GM12878 (cell line): ENCODE measurements around the gene SYNJ2. TPM values are rescaled to one million over a fixed set of nuclear protein-coding genes. Genes with fewer than 3 reads are reported as not detected.

Source experiments
- ATAC-seq: fragments of 200-7000 bp; cut with Tn5 transposase; 3 replicates; pipeline ENCODE4 v1.9.1; 2020; ENCODE audit warnings: mild to moderate bottlenecking, moderate library complexity
- BruUV-seq: library from RNA; stranded (reverse); fragments of 400-500 nt; replicated peaks from 2 replicates; lab custom pipeline; 2021; lab: Mats Ljungman, UMichigan
- CTCF ChIA-PET: fragments of 300-600 bp; sonication (Branson Sonifier 250); formaldehyde crosslinking; extraction: SDS; loops from one replicate; lab custom pipeline; 2021; ENCODE audit warnings: inconsistent platforms; lab: Yijun Ruan, JAX
- POLR2A ChIA-PET: fragments of 350-600 bp; formaldehyde crosslinking; extraction: SDS; loops from one replicate; lab custom pipeline; 2021; ENCODE audit warnings: inconsistent platforms; lab: Charles Lee
- RAD21 ChIA-PET: fragments of 300-600 bp; sonication (Branson Sonifier 250); formaldehyde crosslinking; loops from one replicate; lab custom pipeline; 2023; ENCODE audit warnings: antibody characterized with exemption; ENCODE audit not compliant: unreplicated experiment; lab: Charles Lee
- SMC1A ChIA-PET: fragments of 300-600 bp; sonication (Branson Sonifier 250); formaldehyde crosslinking; loops from one replicate; lab custom pipeline; 2023; ENCODE audit not compliant: unreplicated experiment, uncharacterized antibody; lab: Charles Lee
- DNase-seq: peaks from one replicate; pipeline ENCODE4 v3.0.0-alpha.2; 2011; ENCODE audit warnings: low read depth, low spot score
- FAIRE-seq: peaks from 3 replicates; lab custom pipeline; 2011; peaks lifted over from hg19 to GRCh38; lab: Jason Lieb, UNC
- H2AFZ ChIP-seq: 2 replicates; pipeline ENCODE4 v1.6.0; 2011; ENCODE audit warnings: low read depth, low read length, control low read depth; ENCODE audit not compliant: control insufficient read depth
- H3K27ac ChIP-seq: 2 replicates; pipeline ENCODE4 v1.5.1; 2011; ENCODE audit warnings: control low read depth; ENCODE audit not compliant: control insufficient read depth, insufficient read depth
- H3K27me3 ChIP-seq, 2 experiments: replicated peaks in 1 of 2; 2 replicates each; pipeline versions ENCODE4 v1.6.0 to v1.6.1; 2011; ENCODE audit warnings: low read length in 1 of 2; ENCODE audit not compliant: control insufficient read depth in 2 of 2, insufficient read depth in 2 of 2
- H3K36me3 ChIP-seq, 2 experiments: 2 replicates each; pipeline ENCODE4 v1.5.1; 2011; ENCODE audit warnings: low read length in 1 of 2; ENCODE audit not compliant: control insufficient read depth in 2 of 2, insufficient read depth in 2 of 2
- H3K4me1 ChIP-seq: 2 replicates; pipeline ENCODE4 v1.6.1; 2011; ENCODE audit warnings: mild to moderate bottlenecking, low read length, moderate library complexity, mixed read lengths; ENCODE audit not compliant: control insufficient read depth, insufficient read depth
- H3K4me2 ChIP-seq: 2 replicates; pipeline ENCODE4 v1.6.0; 2011; ENCODE audit warnings: control low read depth; ENCODE audit not compliant: control insufficient read depth, insufficient read depth
- H3K4me3 ChIP-seq: fragments of 200-600 bp; sonication (generic); 2 replicates; pipeline ENCODE4 v1.5.1; 2016
- H3K79me2 ChIP-seq: 2 replicates; pipeline ENCODE4 v1.6.0; 2011; ENCODE audit warnings: low read length; ENCODE audit not compliant: control insufficient read depth, insufficient read depth
- H3K9ac ChIP-seq: 2 replicates; pipeline ENCODE4 v1.8.0; 2011; ENCODE audit warnings: low read length, control low read depth, mixed read lengths; ENCODE audit not compliant: control insufficient read depth, insufficient read depth
- H3K9me3 ChIP-seq: replicated peaks from 3 replicates; pipeline ENCODE4 v1.5.1; 2011; ENCODE audit warnings: mild to moderate bottlenecking, low read length; ENCODE audit not compliant: control insufficient read depth, insufficient read depth
- H4K20me1 ChIP-seq: 2 replicates; pipeline ENCODE4 v1.6.0; 2011; ENCODE audit not compliant: control insufficient read depth, insufficient read depth
- BMI1 ChIP-seq: fragments of 450-650 bp; IDR thresholded peaks from 2 replicates; pipeline ENCODE4 v1.6.1; 2016; ENCODE audit warnings: mild to moderate bottlenecking, moderate library complexity, borderline replicate concordance
- EP300 ChIP-seq, 2 experiments: fragments of 150-350 bp in 1 of 2; IDR thresholded peaks; 2 replicates each; pipeline ENCODE4 v1.6.1; 2011 to 2012; ENCODE audit warnings: low read depth in 2 of 2, low read length in 2 of 2, borderline replicate concordance in 1 of 2, improper control_type of control experiment in 1 of 2, inconsistent platforms in 1 of 2; ENCODE audit not compliant: control insufficient read depth in 1 of 2
- EZH2 ChIP-seq: IDR thresholded peaks from 2 replicates; pipeline ENCODE4 v1.6.1; 2012; ENCODE audit warnings: low read depth, mild to moderate bottlenecking, control low read depth, inconsistent platforms, low read length, borderline replicate concordance; ENCODE audit not compliant: control insufficient read depth
- GATAD2B ChIP-seq: fragments of 450-650 bp; conservative IDR thresholded peaks from 2 replicates; pipeline ENCODE4 v1.6.1; 2017; ENCODE audit warnings: low read depth, mild to moderate bottlenecking, moderate library complexity
- IRF4 ChIP-seq: IDR thresholded peaks from 2 replicates; pipeline ENCODE4 v1.6.1; 2011; ENCODE audit warnings: low read depth, low read length
- KLF5 ChIP-seq: fragments of 450-650 bp; IDR thresholded peaks from 2 replicates; pipeline ENCODE4 v1.6.1; 2014; ENCODE audit warnings: mild to moderate bottlenecking; ENCODE audit not compliant: partially characterized antibody
- NFYB ChIP-seq: IDR thresholded peaks from 2 replicates; pipeline ENCODE4 v1.6.1; 2011; ENCODE audit warnings: low read depth, mild to moderate bottlenecking, low read length, improper control_type of control experiment, moderate library complexity; ENCODE audit not compliant: insufficient read depth
- NRF1 ChIP-seq: conservative IDR thresholded peaks from 2 replicates; pipeline ENCODE4 v1.6.1; 2011; ENCODE audit warnings: mild to moderate bottlenecking, low read depth, low read length, improper control_type of control experiment
- PAX5 ChIP-seq: IDR thresholded peaks from 2 replicates; pipeline ENCODE4 v1.6.1; 2011; ENCODE audit warnings: low read depth, low read length, borderline replicate concordance
- PKNOX1 ChIP-seq: fragments of 450-650 bp; IDR thresholded peaks from 2 replicates; pipeline ENCODE4 v1.6.1; 2016; ENCODE audit warnings: mild to moderate bottlenecking
- POLR2AphosphoS2 ChIP-seq: IDR thresholded peaks from 2 replicates; pipeline ENCODE4 v1.6.1; 2011; ENCODE audit warnings: low read depth, mild to moderate bottlenecking, low read length, improper control_type of control experiment, moderate library complexity
- RCOR1 ChIP-seq: conservative IDR thresholded peaks from 2 replicates; pipeline ENCODE4 v1.6.1; 2012; ENCODE audit warnings: low read depth, low read length, improper control_type of control experiment
- SMAD1 ChIP-seq: fragments of 450-650 bp; IDR thresholded peaks from 2 replicates; pipeline ENCODE4 v1.6.1; 2018; ENCODE audit warnings: mild to moderate bottlenecking, low read depth; ENCODE audit not compliant: partially characterized antibody
- SMC3 ChIP-seq: IDR thresholded peaks from 2 replicates; pipeline ENCODE4 v1.6.1; 2011; ENCODE audit warnings: low read length, improper control_type of control experiment, borderline replicate concordance
- WGBS: methylation state at CpG from one replicate; pipeline ENCODE4 v1.1.6; 2016; ENCODE audit warnings: low lambda C conversion rate; ENCODE audit not compliant: insufficient replicate concordance, insufficient coverage; ENCODE audit errors: missing lambda C conversion rate; 5-methylcytosine and 5-hydroxymethylcytosine counted together
- in situ Hi-C: fragments of 300-500 bp; cut with MboI; formaldehyde crosslinking; loops from 9 replicates; pipeline ENCODE4 v1.14.3; 2018; ENCODE audit warnings: mixed read lengths
- intact Hi-C: fragments of 100-400 bp; cut with micrococcal nuclease; formaldehyde crosslinking; loops from one replicate; pipeline ENCODE4 v1.14.2; 2022; ENCODE audit not compliant: unreplicated experiment
- polyA plus RNA-seq, 11 experiments: library from polyadenylated mRNA; depleted of rRNA in 4 of 11; unstranded in 6 of 11; stranded (reverse) in 5 of 11; fragments of >200 nt; fragmentation: Nextera tagmentation in 4 of 11; fragmentation: Illumina TruSeq in 1 of 11; extraction: Ambion mirVana in 4 of 11; extraction: Trizol in 1 of 11; gene quantifications; 1 replicate in 1 of 11; 2 replicates in 10 of 11; pipeline versions ENCODE4 v1.2.1 to v1.2.3, GENCODE V29; 2011 to 2016; ENCODE audit warnings: inconsistent platforms in 2 of 11, missing spikeins in 2 of 11, low read depth in 1 of 11
- total RNA-seq, 4 experiments: library from RNA; depleted of rRNA in 3 of 4; stranded (reverse); fragments of >200 nt in 3 of 4; fragmentation: Illumina TruSeq in 1 of 4; extraction: Trizol in 1 of 4; gene quantifications; 2 replicates each; pipeline versions ENCODE4 v1.2.1 to v1.2.3, GENCODE V29; 2013 to 2021
- TF ChIP-seq, protein P1 (sequence below): fragments of 450-650 bp; IDR thresholded peaks from 2 replicates; pipeline ENCODE4 v1.6.1; 2017; ENCODE audit warnings: low read depth, mild to moderate bottlenecking, moderate library complexity
- TF ChIP-seq, protein P2 (sequence below): fragments of 150-350 bp; IDR thresholded peaks from 2 replicates; pipeline ENCODE4 v1.6.1; 2016; ENCODE audit warnings: low read depth, low read length
- TF ChIP-seq, protein P3 (sequence below): fragments of 450-650 bp; IDR thresholded peaks from 2 replicates; pipeline ENCODE4 v1.6.1; 2014; ENCODE audit warnings: mild to moderate bottlenecking

SYNJ2 gene
- total and polyA plus RNA-seq, 10 of the 15 experiments (the other 5 are each of a cell fraction or from before 2014, with no cell fraction given), result 0.11 to 1.8 (median 0.57) TPM

- RAD21 ChIA-PET, result no interaction called here
- SMC1A ChIA-PET, result no interaction called here
- no peak for TF ChIP-seq RCOR1
- TF ChIP-seq SMC3, result no peak
- TF ChIP-seq EZH2, result no peak
- TF ChIP-seq GATAD2B, result no peak
- no peak for TF ChIP-seq KLF5
- no peak for TF ChIP-seq EP300 (IDR thresholded peaks at IDR 0.05; ENCODE audit: borderline replicate concordance in 1 of 2, control insufficient read depth in 1 of 2, low read depth in 2 of 2, low read length in 2 of 2)
- TF ChIP-seq, protein P1, sequence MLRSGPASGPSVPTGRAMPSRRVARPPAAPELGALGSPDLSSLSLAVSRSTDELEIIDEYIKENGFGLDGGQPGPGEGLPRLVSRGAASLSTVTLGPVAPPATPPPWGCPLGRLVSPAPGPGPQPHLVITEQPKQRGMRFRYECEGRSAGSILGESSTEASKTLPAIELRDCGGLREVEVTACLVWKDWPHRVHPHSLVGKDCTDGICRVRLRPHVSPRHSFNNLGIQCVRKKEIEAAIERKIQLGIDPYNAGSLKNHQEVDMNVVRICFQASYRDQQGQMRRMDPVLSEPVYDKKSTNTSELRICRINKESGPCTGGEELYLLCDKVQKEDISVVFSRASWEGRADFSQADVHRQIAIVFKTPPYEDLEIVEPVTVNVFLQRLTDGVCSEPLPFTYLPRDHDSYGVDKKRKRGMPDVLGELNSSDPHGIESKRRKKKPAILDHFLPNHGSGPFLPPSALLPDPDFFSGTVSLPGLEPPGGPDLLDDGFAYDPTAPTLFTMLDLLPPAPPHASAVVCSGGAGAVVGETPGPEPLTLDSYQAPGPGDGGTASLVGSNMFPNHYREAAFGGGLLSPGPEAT, result no peak
- TF ChIP-seq POLR2AphosphoS2, result no peak
- no peak for TF ChIP-seq BMI1
- TF ChIP-seq, protein P2, sequence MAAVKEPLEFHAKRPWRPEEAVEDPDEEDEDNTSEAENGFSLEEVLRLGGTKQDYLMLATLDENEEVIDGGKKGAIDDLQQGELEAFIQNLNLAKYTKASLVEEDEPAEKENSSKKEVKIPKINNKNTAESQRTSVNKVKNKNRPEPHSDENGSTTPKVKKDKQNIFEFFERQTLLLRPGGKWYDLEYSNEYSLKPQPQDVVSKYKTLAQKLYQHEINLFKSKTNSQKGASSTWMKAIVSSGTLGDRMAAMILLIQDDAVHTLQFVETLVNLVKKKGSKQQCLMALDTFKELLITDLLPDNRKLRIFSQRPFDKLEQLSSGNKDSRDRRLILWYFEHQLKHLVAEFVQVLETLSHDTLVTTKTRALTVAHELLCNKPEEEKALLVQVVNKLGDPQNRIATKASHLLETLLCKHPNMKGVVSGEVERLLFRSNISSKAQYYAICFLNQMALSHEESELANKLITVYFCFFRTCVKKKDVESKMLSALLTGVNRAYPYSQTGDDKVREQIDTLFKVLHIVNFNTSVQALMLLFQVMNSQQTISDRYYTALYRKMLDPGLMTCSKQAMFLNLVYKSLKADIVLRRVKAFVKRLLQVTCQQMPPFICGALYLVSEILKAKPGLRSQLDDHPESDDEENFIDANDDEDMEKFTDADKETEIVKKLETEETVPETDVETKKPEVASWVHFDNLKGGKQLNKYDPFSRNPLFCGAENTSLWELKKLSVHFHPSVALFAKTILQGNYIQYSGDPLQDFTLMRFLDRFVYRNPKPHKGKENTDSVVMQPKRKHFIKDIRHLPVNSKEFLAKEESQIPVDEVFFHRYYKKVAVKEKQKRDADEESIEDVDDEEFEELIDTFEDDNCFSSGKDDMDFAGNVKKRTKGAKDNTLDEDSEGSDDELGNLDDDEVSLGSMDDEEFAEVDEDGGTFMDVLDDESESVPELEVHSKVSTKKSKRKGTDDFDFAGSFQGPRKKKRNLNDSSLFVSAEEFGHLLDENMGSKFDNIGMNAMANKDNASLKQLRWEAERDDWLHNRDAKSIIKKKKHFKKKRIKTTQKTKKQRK, result no peak
- TF ChIP-seq PAX5, result no peak
- TF ChIP-seq SMAD1, result no peak
- no peak for TF ChIP-seq IRF4
- TF ChIP-seq NRF1, result no peak
- TF ChIP-seq PKNOX1, result no peak
- no peak for TF ChIP-seq NFYB
- TF ChIP-seq, protein P3, sequence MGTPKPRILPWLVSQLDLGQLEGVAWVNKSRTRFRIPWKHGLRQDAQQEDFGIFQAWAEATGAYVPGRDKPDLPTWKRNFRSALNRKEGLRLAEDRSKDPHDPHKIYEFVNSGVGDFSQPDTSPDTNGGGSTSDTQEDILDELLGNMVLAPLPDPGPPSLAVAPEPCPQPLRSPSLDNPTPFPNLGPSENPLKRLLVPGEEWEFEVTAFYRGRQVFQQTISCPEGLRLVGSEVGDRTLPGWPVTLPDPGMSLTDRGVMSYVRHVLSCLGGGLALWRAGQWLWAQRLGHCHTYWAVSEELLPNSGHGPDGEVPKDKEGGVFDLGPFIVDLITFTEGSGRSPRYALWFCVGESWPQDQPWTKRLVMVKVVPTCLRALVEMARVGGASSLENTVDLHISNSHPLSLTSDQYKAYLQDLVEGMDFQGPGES, result no peak
These were observed 6.7 kb upstream of the SYNJ2 start for GRCh38 chr6:157974967-157975366.

More at GRCh38 chr6:157974967-157975366, 6.7 kb upstream of the SYNJ2 start:
- intact Hi-C loops, result no loop called here
- Histone ChIP-seq H3K4me2 (no peak overlapping the region), H2AFZ (no peak overlapping the region), H3K4me1 (no peaks in the 10 kb centered on the region), H3K27ac (no peak overlapping the region), H3K36me3 (no peaks in the 10 kb centered on the region), H4K20me1 (no peaks in the 10 kb centered on the region), H3K79me2 (no peaks in the 10 kb centered on the region), H3K9me3 (no peaks in the 10 kb centered on the region), H3K27me3 (peaks cover 3 to 4% of the 10 kb centered on the region in 2 experiments; a peak in 3 of 4 replicates), H3K4me3 (no peak overlapping the region), H3K9ac (no peak overlapping the region)
- no peak for FAIRE-seq
- ChIA-PET CTCF (no interaction called here), POLR2A (no interaction called here)
- ATAC-seq, result no peak
- 67% methylated on average over 3 of the region's 3 CpGs for WGBS
- no TSS peak for BruUV-seq
- in situ Hi-C loops, result no loop called here
- DNase-seq, result no peak
